SH-SY5Y (cell line): ENCODE data around the gene NFIB.

ENCODE experiments used
- GATA2 ChIP-seq: IDR thresholded peaks from 2 replicates; pipeline ENCODE4 v1.6.1; 2011; ENCODE audit warnings: mild to moderate bottlenecking, low read depth, low read length
- GATA3 ChIP-seq: IDR thresholded peaks from 2 replicates; pipeline ENCODE4 v1.6.1; 2011; ENCODE audit warnings: low read depth, mild to moderate bottlenecking, low read length, moderate library complexity

DNA sequence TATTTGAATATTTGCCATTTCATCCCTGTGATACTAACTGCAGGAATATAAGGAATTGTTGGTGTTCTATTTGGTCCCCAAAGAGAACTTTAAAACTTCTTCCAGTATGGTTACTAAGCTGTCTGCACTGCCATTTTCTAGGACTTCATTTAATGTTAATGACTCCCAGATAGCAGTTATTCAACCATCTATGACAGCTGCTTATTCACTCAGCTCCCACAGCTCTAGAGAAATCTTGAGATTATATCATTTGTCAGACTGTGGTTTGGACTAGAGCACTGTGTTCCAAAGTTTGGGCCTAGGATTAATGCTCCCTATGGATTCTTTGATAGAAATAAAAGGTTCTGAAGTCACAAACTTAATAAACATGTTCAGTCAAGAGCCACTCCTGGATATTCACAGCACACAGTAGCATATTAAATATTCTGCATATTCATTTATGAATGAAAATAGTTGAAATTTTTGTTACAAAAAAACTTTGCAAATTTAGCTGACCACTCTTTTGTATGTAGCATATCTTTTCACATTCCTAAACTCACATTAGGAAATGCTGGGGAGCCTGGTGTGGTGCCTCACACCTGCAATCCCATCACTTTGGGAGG is 173.7 kb downstream of the NFIB start:
- TF ChIP-seq GATA2: no peak
- no peak for TF ChIP-seq GATA3
